AG09309 (cell line): ENCODE data around the gene LHFPL6.

Source experiments
- DNase-seq: peaks from one replicate; pipeline ENCODE4 v3.0.0-alpha.2; 2010; ENCODE audit warnings: low read depth
- H3K4me3 ChIP-seq: 2 replicates; pipeline ENCODE4 v1.5.1; 2011; ENCODE audit warnings: mild to moderate bottlenecking, low read depth, low read length, moderate library complexity; ENCODE audit not compliant: control insufficient read depth
- CTCF ChIP-seq: IDR thresholded peaks from 2 replicates; pipeline ENCODE4 v1.5.1; 2011; ENCODE audit warnings: mild to moderate bottlenecking, low read depth, low read length, inconsistent platforms; ENCODE audit not compliant: insufficient read depth, control insufficient read depth; ENCODE audit errors: missing control alignments

Gene LHFPL6

GRCh38 chr13:39496506-39496905 lies 106.5 kb downstream of the LHFPL6 start:
- no peak for DNase-seq

GRCh38 chr13:39494633-39495032 lies 108.4 kb downstream of the LHFPL6 start:
- no peak for TF ChIP-seq CTCF

More at GRCh38 chr13:39496506-39496905, 106.5 kb downstream of the LHFPL6 start:
- H3K4me3 ChIP-seq, result no peak overlapping the region
- TF ChIP-seq CTCF, result no peak

GRCh38 chr13:39494006-39494405 lies 109.0 kb downstream of the LHFPL6 start:
- no peak for DNase-seq
- no peak for TF ChIP-seq CTCF
- no peak overlapping the region for H3K4me3 ChIP-seq

More at GRCh38 chr13:39494633-39495032, 108.4 kb downstream of the LHFPL6 start:
- DNase-seq, result no peak
- no peak overlapping the region for H3K4me3 ChIP-seq

- no peak for DNase-seq
- H3K4me3 ChIP-seq, result no peak overlapping the region
- no peak for TF ChIP-seq CTCF
These were observed 112.9 kb downstream of the LHFPL6 start for GRCh38 chr13:39490136-39490535.

GRCh38 chr13:39486758-39487157 lies 116.2 kb downstream of the LHFPL6 start:
- TF ChIP-seq CTCF, result no peak
- no peak overlapping the region for H3K4me3 ChIP-seq
- no peak for DNase-seq

GRCh38 chr13:39485314-39485700 lies 117.7 kb downstream of the LHFPL6 start:
- no peak overlapping the region for H3K4me3 ChIP-seq
- no peak for TF ChIP-seq CTCF
- DNase-seq, result no peak
